ENCODE results near the gene MNAT1. TPM values are rescaled to one million over a fixed set of nuclear protein-coding genes. Genes with fewer than 3 reads are reported as not detected.
"Not testable (repeated sequence)": the region's sequence is repeated elsewhere in the genome, so short reads cannot be mapped to it uniquely, and the experiment has no call there.

Gene MNAT1
- total and polyA plus RNA-seq, 9 donors: 43.7 to 102 (median 49.4) TPM

DNA sequence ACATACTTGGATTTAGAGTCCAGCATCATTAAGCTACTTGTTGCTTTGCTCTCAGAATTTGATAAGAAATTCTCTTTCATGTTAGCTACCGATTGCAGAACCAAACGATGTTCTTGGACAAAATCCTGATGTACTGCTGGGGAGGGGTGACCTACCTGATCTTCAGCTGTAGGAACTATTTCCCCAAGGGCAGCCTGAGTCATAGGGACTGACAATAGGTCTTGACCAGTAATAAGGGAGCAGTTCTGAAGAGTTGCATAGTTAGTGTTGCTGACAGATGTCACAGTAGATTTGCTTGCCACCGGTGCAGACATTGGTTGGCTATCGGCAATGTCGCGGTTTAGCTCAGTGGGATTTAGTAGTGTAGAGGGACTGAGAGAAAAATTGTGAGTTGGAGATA, 21.0 kb upstream of the MNAT1 start:
- H3K4me1 ChIP-seq (ENCODE audit: control insufficient read depth, insufficient read depth, low read length): no peaks in the 10 kb centered on the region
- H3K9me3 ChIP-seq (replicated peaks; ENCODE audit: control insufficient read depth, low read depth, low read length): no peaks in the 10 kb centered on the region
- WGBS (ENCODE audit: insufficient coverage): 33% methylated on average over 2 of the region's 6 CpGs
- no peak overlapping the region for H3K27ac ChIP-seq (ENCODE audit: low read length)
- H3K4me3 ChIP-seq (ENCODE audit: low read length): no peak overlapping the region
- no peak for DNase-seq
- H3K27me3 ChIP-seq (ENCODE audit: control insufficient read depth, insufficient read depth, low read length): no peaks in the 10 kb centered on the region
- peaks cover 3% of the 10 kb centered on the region for H3K36me3 ChIP-seq (ENCODE audit: control insufficient read depth, insufficient read depth, low read length)

- H3K4me3 ChIP-seq (ENCODE audit: low read length): peak overlapping the region; percentile 85
- DNase-seq: no peak
Measured at GRCh38 chr14:60720391-60720790, 14.2 kb upstream of the MNAT1 start.

GRCh38 chr14:60720962-60721325, 13.6 kb upstream of the MNAT1 start:
- no peak for DNase-seq
- H3K36me3 ChIP-seq (ENCODE audit: control insufficient read depth, insufficient read depth, low read length): peaks cover 11% of the 10 kb centered on the region
- peak overlapping the region; percentile 77 for H3K27ac ChIP-seq (ENCODE audit: low read length)
- peaks cover 29% of the 10 kb centered on the region for H3K27me3 ChIP-seq (ENCODE audit: control insufficient read depth, insufficient read depth, low read length)
- peaks cover 15% of the 10 kb centered on the region for H3K4me1 ChIP-seq (ENCODE audit: control insufficient read depth, insufficient read depth, low read length)
- H3K9me3 ChIP-seq (replicated peaks; ENCODE audit: control insufficient read depth, low read depth, low read length): no peaks in the 10 kb centered on the region
- H3K4me3 ChIP-seq (ENCODE audit: low read length): peak overlapping the region; percentile 85
- WGBS (ENCODE audit: insufficient coverage): 10% methylated on average over 1 of the region's 4 CpGs

More at GRCh38 chr14:60720391-60720790, 14.2 kb upstream of the MNAT1 start:
- H3K27me3 ChIP-seq (ENCODE audit: control insufficient read depth, insufficient read depth, low read length): peaks cover 29% of the 10 kb centered on the region
- H3K36me3 ChIP-seq (ENCODE audit: control insufficient read depth, insufficient read depth, low read length): peaks cover 11% of the 10 kb centered on the region
- peak overlapping the region; percentile 77 for H3K27ac ChIP-seq (ENCODE audit: low read length)
- H3K9me3 ChIP-seq (replicated peaks; ENCODE audit: control insufficient read depth, low read depth, low read length): no peaks in the 10 kb centered on the region
- H3K4me1 ChIP-seq (ENCODE audit: control insufficient read depth, insufficient read depth, low read length): peaks cover 15% of the 10 kb centered on the region
- WGBS (ENCODE audit: insufficient coverage): no CpG with 5 or more reads among the region's 1 CpG

- H3K27me3 ChIP-seq (ENCODE audit: control insufficient read depth, insufficient read depth, low read length): peaks cover 29% of the 10 kb centered on the region
Measured at GRCh38 chr14:60721326-60722106, 13.0 kb upstream of the MNAT1 start.

DNA sequence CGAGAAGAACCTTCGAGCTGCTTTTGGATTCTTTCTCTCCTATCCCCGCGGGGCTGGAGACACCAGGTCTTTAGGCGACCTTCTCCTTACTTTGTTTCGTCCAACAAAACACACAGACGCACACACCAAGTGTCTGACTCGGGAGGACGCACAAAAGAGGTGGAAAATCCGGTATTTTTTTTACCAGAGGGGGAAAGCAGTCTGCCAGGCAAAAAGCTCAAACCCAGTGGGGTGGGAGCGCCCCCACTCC, 12.5 kb upstream of the MNAT1 start:
- Histone ChIP-seq H3K27ac (ENCODE audit: low read length) (peak overlapping the region; percentile 94), H3K4me3 (ENCODE audit: low read length) (peak overlapping the region; percentile 85), H3K4me1 (ENCODE audit: control insufficient read depth, insufficient read depth, low read length) (peaks cover 15% of the 10 kb centered on the region), H3K27me3 (ENCODE audit: control insufficient read depth, insufficient read depth, low read length) (peaks cover 29% of the 10 kb centered on the region), H3K9me3 (replicated peaks; ENCODE audit: control insufficient read depth, low read depth, low read length) (no peaks in the 10 kb centered on the region), H3K36me3 (ENCODE audit: control insufficient read depth, insufficient read depth, low read length) (peaks cover 11% of the 10 kb centered on the region)
- WGBS (ENCODE audit: insufficient coverage): 0% methylated on average over 3 of the region's 11 CpGs
- peak; percentile 46 for DNase-seq

More at GRCh38 chr14:60721326-60722106, 13.0 kb upstream of the MNAT1 start:
- Histone ChIP-seq H3K36me3 (ENCODE audit: control insufficient read depth, insufficient read depth, low read length) (peaks cover 11% of the 10 kb centered on the region), H3K27ac (ENCODE audit: low read length) (peak overlapping the region; percentile 94), H3K4me3 (ENCODE audit: low read length) (peak overlapping the region; percentile 85), H3K4me1 (ENCODE audit: control insufficient read depth, insufficient read depth, low read length) (peaks cover 15% of the 10 kb centered on the region), H3K9me3 (replicated peaks; ENCODE audit: control insufficient read depth, low read depth, low read length) (no peaks in the 10 kb centered on the region)
- DNase-seq: peak; percentile 63
- WGBS (ENCODE audit: insufficient coverage): 2% methylated on average over 66 of the region's 70 CpGs

GRCh38 chr14:60722357-60723115, 12.0 kb upstream of the MNAT1 start:
- under 1% methylated on average over 43 of the region's 60 CpGs for WGBS (ENCODE audit: insufficient coverage)
- Histone ChIP-seq H3K4me3 (ENCODE audit: low read length) (peak overlapping the region; percentile 85), H3K36me3 (ENCODE audit: control insufficient read depth, insufficient read depth, low read length) (peaks cover 11% of the 10 kb centered on the region), H3K27me3 (ENCODE audit: control insufficient read depth, insufficient read depth, low read length) (peaks cover 29% of the 10 kb centered on the region), H3K27ac (ENCODE audit: low read length) (peak overlapping the region; percentile 94), H3K4me1 (ENCODE audit: control insufficient read depth, insufficient read depth, low read length) (peaks cover 15% of the 10 kb centered on the region), H3K9me3 (replicated peaks; ENCODE audit: control insufficient read depth, low read depth, low read length) (no peaks in the 10 kb centered on the region)
- DNase-seq: peak; percentile 73

- WGBS (ENCODE audit: insufficient coverage): under 1% methylated on average over 72 of the region's 78 CpGs
- peak overlapping the region; percentile 85 for H3K4me3 ChIP-seq (ENCODE audit: low read length)
- H3K4me1 ChIP-seq (ENCODE audit: control insufficient read depth, insufficient read depth, low read length): peaks cover 15% of the 10 kb centered on the region
- peak; percentile 67 for DNase-seq
- peaks cover 31% of the 10 kb centered on the region for H3K27me3 ChIP-seq (ENCODE audit: control insufficient read depth, insufficient read depth, low read length)
- H3K9me3 ChIP-seq (replicated peaks; ENCODE audit: control insufficient read depth, low read depth, low read length): no peaks in the 10 kb centered on the region
- H3K27ac ChIP-seq (ENCODE audit: low read length): peak overlapping the region; percentile 94
- peaks cover 11% of the 10 kb centered on the region for H3K36me3 ChIP-seq (ENCODE audit: control insufficient read depth, insufficient read depth, low read length)
Measured at GRCh38 chr14:60723116-60723906, 11.2 kb upstream of the MNAT1 start.

DNA sequence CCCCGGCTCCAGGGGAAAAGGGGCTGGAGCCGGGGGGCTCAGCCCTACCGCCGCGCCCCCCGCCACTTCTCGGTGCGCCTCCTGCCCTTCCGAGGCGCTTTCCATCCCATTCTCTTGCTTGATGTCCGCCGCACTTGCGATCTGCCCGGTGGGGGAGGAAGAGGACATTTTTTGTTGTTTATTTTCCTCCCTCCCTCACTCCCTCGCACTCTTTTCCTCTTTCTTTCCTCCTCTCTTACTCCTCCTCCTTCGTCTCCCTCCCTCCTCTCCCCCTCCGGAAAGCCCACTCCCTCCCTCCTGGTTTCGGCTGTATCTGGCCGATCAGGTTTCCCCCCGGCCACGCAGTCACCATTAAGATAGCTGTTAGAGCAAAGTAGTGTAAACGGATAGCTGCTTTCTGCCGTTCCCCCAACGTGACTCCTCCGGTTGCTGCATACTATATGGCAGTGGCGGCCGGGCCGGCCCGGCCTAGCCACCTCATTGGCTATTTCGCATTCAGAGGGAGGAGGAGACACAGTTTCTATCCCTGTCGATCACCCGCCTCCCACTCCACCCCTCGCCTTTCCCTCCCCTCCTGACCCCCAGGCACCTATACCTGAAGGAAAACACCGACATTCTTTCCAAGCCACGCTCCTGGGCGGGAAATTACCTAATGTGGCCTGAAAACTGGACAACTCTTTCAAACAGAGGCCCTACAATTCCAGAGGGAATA, 10.5 kb upstream of the MNAT1 start, which contains the start of gene SIX4:
TSS of gene SIX4 (minus strand) at position 445 of the 712 bp plus-strand sequence. CDS start at position 168, 277 bp downstream.
- peak; percentile 93 for DNase-seq
- Histone ChIP-seq H3K27me3 (ENCODE audit: control insufficient read depth, insufficient read depth, low read length) (peaks cover 31% of the 10 kb centered on the region), H3K36me3 (ENCODE audit: control insufficient read depth, insufficient read depth, low read length) (peaks cover 11% of the 10 kb centered on the region), H3K9me3 (replicated peaks; ENCODE audit: control insufficient read depth, low read depth, low read length) (no peaks in the 10 kb centered on the region), H3K27ac (ENCODE audit: low read length) (peak within 1 kb of the TSS; percentile 94), H3K4me1 (ENCODE audit: control insufficient read depth, insufficient read depth, low read length) (peaks cover 15% of the 10 kb centered on the region), H3K4me3 (ENCODE audit: low read length) (peak within 1 kb of the TSS; percentile 85)
- 0% methylated on average over 15 of the region's 36 CpGs for WGBS (ENCODE audit: insufficient coverage)

DNA sequence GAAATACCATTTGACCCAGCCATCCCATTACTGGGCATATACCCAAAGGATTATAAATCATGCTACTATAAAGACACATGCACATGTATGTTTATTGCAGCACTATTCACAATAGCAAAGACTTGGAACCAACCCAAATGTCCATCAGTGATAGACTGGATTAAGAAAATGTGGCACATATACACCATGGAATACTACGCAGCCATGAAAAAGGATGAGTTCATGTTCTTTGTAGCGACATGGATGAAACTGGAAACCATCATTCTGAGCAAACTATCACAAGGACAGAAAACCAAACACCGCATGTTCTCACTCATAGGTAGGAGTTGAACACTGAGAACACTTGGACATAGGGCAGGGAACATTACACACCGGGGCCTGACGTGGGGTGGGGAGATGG, 3.3 kb upstream of the MNAT1 start:
- H3K27me3 ChIP-seq (ENCODE audit: control insufficient read depth, insufficient read depth, low read length); H3K4me3 ChIP-seq (ENCODE audit: low read length); H3K36me3 ChIP-seq (ENCODE audit: control insufficient read depth, insufficient read depth, low read length); H3K4me1 ChIP-seq (ENCODE audit: control insufficient read depth, insufficient read depth, low read length); H3K27ac ChIP-seq (ENCODE audit: low read length); DNase-seq; H3K9me3 ChIP-seq (replicated peaks; ENCODE audit: control insufficient read depth, low read depth, low read length): not testable (repeated sequence)
- no CpG with 5 or more reads among the region's 5 CpGs for WGBS (ENCODE audit: insufficient coverage)

Measured in muscle of leg (tissue), 11 donors.